NB4 (cell line): Measurements from ENCODE around the gene IFTAP.
A peak's percentile ranks its signal among the peaks of the same experiment; 100 is the strongest.

ENCODE experiments used
- MYC ChIP-seq: IDR thresholded peaks from 2 replicates; pipeline ENCODE4 v1.6.1; 2011; ENCODE audit warnings: low read depth, low read length
- POLR2A ChIP-seq: IDR thresholded peaks from 2 replicates; pipeline ENCODE4 v1.6.1; 2011; ENCODE audit warnings: mild to moderate bottlenecking; ENCODE audit not compliant: insufficient read length; ENCODE audit errors: extremely low read depth
- TF ChIP-seq, protein P1 (sequence below): IDR thresholded peaks from one replicate; pipeline ENCODE4 v1.5.1; 2012; ENCODE audit warnings: low read depth, low read length
- TF ChIP-seq, protein P2 (sequence below): IDR thresholded peaks from 2 replicates; pipeline ENCODE4 v1.6.1; 2011; ENCODE audit warnings: low read depth, low read length

DNA sequence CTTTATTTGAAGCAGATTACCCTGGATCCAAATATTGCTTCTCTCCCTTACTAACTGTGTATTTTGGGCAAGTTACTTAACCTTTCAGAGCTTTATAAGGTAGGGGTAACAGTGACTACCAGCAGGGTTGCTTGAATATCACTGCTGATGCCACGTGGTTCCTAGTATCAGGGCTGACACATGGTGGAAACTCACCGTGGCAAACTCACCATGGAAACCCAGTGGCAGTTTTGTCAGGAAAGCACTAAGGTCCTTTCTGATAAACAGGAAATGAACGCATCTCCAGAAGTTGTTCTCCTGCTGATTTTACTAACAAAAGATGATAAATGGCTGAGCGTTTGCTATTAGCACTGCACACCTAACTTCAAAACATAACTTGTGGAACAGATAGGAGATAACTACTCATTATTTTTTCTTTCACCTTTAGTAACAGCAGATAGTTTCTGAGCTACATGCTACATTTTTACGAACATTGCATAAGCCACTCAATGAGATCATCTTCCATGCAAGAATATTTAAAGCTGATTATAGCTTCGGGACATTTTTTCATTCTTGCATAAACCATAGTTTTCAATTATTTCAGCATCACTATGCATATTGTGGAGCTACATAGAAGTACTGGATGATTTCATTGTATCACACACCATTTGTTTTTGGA lies 63.4 kb downstream of the IFTAP start:
- TF ChIP-seq, protein P1, sequence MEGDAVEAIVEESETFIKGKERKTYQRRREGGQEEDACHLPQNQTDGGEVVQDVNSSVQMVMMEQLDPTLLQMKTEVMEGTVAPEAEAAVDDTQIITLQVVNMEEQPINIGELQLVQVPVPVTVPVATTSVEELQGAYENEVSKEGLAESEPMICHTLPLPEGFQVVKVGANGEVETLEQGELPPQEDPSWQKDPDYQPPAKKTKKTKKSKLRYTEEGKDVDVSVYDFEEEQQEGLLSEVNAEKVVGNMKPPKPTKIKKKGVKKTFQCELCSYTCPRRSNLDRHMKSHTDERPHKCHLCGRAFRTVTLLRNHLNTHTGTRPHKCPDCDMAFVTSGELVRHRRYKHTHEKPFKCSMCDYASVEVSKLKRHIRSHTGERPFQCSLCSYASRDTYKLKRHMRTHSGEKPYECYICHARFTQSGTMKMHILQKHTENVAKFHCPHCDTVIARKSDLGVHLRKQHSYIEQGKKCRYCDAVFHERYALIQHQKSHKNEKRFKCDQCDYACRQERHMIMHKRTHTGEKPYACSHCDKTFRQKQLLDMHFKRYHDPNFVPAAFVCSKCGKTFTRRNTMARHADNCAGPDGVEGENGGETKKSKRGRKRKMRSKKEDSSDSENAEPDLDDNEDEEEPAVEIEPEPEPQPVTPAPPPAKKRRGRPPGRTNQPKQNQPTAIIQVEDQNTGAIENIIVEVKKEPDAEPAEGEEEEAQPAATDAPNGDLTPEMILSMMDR: no peak
- TF ChIP-seq POLR2A (no peak), MYC (no peak)
- TF ChIP-seq, protein P2, sequence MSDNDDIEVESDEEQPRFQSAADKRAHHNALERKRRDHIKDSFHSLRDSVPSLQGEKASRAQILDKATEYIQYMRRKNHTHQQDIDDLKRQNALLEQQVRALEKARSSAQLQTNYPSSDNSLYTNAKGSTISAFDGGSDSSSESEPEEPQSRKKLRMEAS: peak; percentile 50; the same call in 1 of the 2 replicates
